ENCODE data around the gene LYSMD3. TPM values are rescaled to one million over a fixed set of nuclear protein-coding genes. Genes with fewer than 3 reads are reported as not detected.
"Not testable (repeated sequence)": the region's sequence is repeated elsewhere in the genome, so short reads cannot be mapped to it uniquely, and the experiment has no call there.

Gene LYSMD3
- 13.2 and 15.1 TPM in 2 replicates for total RNA-seq (2014; rRNA removed; shearing (Covaris generic))
- 11.0 and 11.7 TPM in 2 replicates for polyA plus RNA-seq (2014; cell fraction: nucleus; rRNA removed)

- peak; percentile 98 for DNase-seq (ENCODE audit: extremely low read depth, low read depth)
Observed at GRCh38 chr5:90529194-90529938, at the start of gene LYSMD3. Gene LYSMD3, minus strand, starts transcription at chr5:90529584. Its CDS starts 4,295 bp downstream, at chr5:90525289.

GRCh38 chr5:90576566-90576965, 47.2 kb upstream of the LYSMD3 start:
- not testable (repeated sequence) for DNase-seq (ENCODE audit: extremely low read depth, low read depth)

- no peak for DNase-seq (ENCODE audit: extremely low read depth, low read depth)
Observed at GRCh38 chr5:90575712-90576111, 46.3 kb upstream of the LYSMD3 start.

- no peak for DNase-seq (ENCODE audit: extremely low read depth, low read depth)
Observed at GRCh38 chr5:90571147-90571773, 41.9 kb upstream of the LYSMD3 start.

- DNase-seq (ENCODE audit: extremely low read depth, low read depth): no peak
Observed at GRCh38 chr5:90570034-90570433, 40.6 kb upstream of the LYSMD3 start.

GRCh38 chr5:90569084-90569483, 39.7 kb upstream of the LYSMD3 start:
- DNase-seq (ENCODE audit: extremely low read depth, low read depth): no peak

- no peak for DNase-seq (ENCODE audit: extremely low read depth, low read depth)
Observed at GRCh38 chr5:90565491-90565890, 36.1 kb upstream of the LYSMD3 start.

- no peak for DNase-seq (ENCODE audit: extremely low read depth, low read depth)
Observed at GRCh38 chr5:90563108-90563507, 33.7 kb upstream of the LYSMD3 start.

GRCh38 chr5:90562341-90562740, 33.0 kb upstream of the LYSMD3 start:
- DNase-seq (ENCODE audit: extremely low read depth, low read depth): no peak

GRCh38 chr5:90561766-90562165, 32.4 kb upstream of the LYSMD3 start:
- no peak for DNase-seq (ENCODE audit: extremely low read depth, low read depth)

- no peak for DNase-seq (ENCODE audit: extremely low read depth, low read depth)
Observed at GRCh38 chr5:90560771-90561170, 31.4 kb upstream of the LYSMD3 start.

- peak; percentile 77 for DNase-seq (ENCODE audit: extremely low read depth, low read depth)
Observed at GRCh38 chr5:90558344-90559192, 29.2 kb upstream of the LYSMD3 start, which contains the start of gene ADGRV1. Gene ADGRV1, plus strand, starts transcription at chr5:90558797. Its CDS starts 99 bp downstream, at chr5:90558896.

- no peak for DNase-seq (ENCODE audit: extremely low read depth, low read depth)
Observed at GRCh38 chr5:90557871-90558270, 28.5 kb upstream of the LYSMD3 start.

- DNase-seq (ENCODE audit: extremely low read depth, low read depth): no peak
Observed at GRCh38 chr5:90557391-90557790, 28.0 kb upstream of the LYSMD3 start.

- DNase-seq (ENCODE audit: extremely low read depth, low read depth): no peak
Observed at GRCh38 chr5:90555666-90556065, 26.3 kb upstream of the LYSMD3 start.

GRCh38 chr5:90554358-90555006, 25.1 kb upstream of the LYSMD3 start:
- no peak for DNase-seq (ENCODE audit: extremely low read depth, low read depth)

- no peak for DNase-seq (ENCODE audit: extremely low read depth, low read depth)
Observed at GRCh38 chr5:90553711-90554110, 24.3 kb upstream of the LYSMD3 start.

GRCh38 chr5:90551376-90551775, 22.0 kb upstream of the LYSMD3 start:
- DNase-seq (ENCODE audit: extremely low read depth, low read depth): no peak

GRCh38 chr5:90550963-90551362, 21.6 kb upstream of the LYSMD3 start:
- DNase-seq (ENCODE audit: extremely low read depth, low read depth): no peak

- no peak for DNase-seq (ENCODE audit: extremely low read depth, low read depth)
Observed at GRCh38 chr5:90549729-90550275, 20.4 kb upstream of the LYSMD3 start.
